GM19467 (cell line): Measurements from ENCODE around the gene REXO1.

Source experiments
- ATAC-seq: cut with Tn5 transposase; IDR thresholded peaks from one replicate; pipeline ENCODE4 v1.9.1; 2021; ENCODE audit warnings: mild to moderate bottlenecking, moderate library complexity; ENCODE audit not compliant: unreplicated experiment

The REXO1 gene

DNA sequence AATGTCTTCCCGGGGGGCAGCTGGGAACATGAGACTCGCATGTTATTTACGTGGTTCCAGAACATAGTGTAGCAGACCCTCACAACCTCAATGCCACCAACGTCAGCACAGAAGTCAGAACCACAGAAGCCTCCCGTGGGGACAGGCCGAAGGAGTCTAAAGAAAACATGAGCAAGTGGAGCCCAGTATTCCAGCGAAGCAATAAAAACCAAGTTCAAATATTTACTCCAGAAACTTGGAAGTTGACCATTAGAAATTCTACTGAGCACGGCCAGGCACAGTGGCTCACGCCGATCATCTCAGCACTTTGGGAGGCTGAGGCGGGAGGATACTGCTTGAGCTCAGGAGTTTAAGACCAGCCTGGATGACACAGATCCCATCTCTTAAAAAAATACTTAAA lies 18.3 kb downstream of the REXO1 start:
- no peak for ATAC-seq

DNA sequence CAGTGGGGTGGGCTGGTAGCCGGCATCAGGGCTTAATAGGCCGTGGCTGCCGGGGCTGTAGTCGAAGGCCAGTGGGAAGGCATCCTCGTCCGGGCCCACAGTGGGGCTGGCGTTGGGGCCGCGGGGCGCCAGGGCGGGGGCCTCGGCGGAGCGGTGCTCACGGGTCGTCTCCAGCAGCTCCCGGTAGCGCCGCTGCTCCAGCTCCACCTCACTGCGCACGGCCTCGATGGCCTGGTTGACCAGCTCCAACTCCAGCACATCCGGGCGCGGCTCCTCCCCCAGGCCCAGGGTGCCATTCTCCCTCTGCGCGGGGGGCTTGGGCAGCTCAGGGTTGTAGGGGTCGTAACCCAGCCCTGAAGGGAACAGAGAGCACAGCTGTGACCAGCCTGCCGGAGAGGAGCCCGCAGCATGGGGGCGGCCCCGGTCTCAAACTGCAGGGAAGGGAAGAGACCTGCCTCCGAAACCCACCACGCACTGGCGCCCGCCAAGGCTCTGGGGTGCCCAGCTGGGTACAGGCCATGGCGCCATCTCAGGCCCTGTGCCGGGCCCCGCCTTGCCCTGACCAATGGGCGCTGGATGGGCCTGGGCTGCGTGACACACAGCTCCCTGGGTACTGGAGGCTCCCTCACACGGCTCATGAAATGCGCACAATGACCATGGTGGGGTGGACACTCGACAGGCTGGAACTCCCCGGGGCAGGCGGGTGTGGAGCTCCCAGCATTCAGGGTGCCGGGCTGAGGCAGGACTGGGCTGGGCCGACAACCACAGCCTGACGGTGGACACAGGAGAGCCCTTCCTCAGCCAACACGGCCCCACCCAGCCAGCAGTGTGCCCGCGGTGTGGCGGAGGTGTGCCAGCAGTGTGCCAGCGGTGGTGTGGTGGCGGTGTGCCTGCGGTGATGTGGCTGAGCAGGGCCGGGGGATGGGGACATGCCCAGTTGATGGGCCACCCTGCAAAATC lies 19.7 kb downstream of the REXO1 start:
- no peak for ATAC-seq

DNA sequence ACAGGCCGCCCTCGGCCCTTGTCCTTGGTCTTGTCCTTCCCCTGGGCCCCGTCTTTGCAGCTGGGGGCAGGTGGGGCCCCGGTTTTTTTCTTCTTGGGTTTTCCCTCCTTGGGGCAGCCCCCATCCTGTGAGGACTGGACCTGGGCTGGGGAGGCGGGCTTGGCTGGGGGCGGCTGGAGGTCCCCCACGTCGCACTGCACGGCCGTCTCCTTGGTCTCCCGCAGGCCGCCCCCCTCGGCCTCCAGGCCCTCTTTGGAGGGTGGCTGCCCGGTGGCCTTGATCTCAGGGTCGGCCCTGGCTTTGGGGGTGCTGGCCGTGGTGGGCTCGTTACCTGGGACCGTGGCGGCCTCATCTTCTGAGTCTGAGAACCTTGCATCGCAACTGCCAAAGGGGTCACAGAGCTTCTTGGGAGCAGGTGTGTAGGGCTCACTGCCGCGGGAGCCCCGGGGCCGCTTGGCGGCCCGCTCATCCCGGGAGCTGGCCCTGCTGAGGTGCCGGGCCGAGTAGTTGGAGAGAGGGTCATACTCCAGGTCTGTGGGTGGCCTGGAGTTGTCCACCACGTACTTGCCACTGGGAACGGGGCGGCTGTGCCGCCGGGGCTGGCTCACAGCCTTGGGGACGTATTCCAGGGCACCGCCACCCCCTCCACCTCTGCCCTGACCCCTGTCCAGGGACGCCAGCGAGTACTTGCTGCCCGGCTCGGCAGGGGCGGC lies 20.6 kb downstream of the REXO1 start:
- ATAC-seq: no peak

DNA sequence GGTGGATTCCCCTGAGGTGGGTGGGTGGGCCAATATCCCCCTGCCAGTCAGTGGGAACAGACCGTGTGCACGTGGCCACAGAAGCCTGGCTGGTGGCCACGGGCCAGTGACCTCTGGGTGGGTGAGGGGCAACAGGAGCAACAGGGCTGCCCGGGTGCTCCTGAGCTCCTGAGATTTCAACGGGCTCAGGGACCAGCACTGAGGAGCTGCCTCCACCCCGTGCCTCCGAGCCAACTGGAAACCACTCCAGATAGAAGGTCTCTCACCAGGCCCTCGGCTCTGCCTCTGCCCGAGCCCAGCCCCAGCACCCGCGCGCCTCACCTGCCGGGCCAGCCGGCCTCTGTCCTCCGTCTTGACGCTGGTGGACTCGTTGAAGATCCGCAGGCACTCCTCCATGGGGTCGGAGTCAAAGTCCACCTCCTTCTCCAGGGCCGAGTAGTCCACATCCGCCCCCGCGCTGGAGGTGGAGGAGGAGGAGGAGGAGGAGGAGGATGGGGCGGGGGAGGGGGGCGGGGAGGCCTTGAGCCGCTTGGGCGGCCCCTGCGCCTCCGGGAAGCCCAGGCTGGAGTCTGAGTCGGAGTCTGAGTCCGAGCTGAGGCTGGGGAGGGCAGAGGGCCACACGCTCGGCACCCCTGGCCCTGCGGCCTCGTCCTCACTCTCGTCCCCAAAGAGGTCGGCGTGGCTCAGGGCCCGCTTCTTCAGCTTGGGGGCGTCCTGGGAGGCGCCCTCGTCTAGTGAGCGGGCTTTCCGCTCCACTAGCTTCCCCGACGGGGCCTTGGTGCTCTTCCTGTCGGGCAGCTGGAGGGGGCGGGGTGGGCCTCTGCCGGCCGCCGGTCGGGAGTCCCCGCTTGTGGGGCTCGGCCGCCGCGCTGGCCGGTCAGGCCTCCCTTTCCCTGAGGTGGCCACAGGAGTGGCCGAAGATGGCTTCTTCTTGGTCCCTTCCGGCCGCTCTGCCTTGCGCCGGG lies 21.4 kb downstream of the REXO1 start:
- no peak for ATAC-seq

DNA sequence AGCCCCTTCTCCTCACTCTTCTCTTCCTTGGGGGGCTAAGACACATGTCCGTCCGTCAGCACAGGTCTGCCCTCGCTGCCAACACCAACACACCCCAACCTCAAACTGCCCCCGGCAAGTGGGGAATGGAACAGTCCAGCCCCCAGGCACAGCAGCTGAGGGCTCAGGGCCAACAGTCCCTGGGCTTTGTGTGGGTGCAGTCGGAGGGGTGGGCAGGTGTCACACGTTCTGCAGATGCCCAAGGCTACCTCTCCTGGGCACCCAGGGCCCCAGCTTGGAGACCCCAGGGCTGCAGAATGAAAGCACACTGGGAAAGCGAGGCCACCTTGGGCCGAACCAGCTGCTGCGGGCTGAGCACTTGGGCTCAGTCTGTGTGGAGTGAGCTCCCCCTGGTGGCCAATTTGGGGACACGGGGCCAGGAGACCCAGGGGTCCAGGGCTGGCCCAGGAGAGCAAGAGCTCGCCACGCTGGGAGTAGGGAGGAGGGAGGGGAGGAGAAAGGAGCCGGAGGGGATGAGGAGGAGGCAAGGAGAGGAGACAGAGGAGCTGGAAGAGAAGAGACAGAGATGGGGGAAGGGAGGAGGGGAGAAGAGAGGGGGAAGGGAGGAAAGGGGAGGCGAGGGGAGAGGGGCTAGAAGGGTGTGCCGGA lies 22.2 kb downstream of the REXO1 start:
- no peak for ATAC-seq

DNA sequence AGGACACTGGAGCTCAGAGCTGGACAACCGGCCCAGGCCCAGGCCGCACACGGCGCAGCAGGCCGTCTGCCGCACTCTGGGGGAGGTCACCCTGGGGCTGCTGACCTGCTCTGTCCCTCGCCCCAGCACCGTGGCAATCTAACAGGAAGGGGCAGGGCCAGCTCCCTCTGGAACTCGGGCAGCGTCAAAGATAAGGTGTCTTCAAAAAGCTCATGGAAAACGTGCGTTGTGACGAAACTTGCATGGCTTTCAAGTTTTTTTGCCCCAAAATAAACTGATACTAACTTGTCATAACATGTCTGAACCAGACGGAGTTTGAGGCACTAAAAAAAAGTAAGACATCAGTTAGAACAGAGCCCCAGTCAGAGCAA lies 24.0 kb downstream of the REXO1 start:
- ATAC-seq: no peak

DNA sequence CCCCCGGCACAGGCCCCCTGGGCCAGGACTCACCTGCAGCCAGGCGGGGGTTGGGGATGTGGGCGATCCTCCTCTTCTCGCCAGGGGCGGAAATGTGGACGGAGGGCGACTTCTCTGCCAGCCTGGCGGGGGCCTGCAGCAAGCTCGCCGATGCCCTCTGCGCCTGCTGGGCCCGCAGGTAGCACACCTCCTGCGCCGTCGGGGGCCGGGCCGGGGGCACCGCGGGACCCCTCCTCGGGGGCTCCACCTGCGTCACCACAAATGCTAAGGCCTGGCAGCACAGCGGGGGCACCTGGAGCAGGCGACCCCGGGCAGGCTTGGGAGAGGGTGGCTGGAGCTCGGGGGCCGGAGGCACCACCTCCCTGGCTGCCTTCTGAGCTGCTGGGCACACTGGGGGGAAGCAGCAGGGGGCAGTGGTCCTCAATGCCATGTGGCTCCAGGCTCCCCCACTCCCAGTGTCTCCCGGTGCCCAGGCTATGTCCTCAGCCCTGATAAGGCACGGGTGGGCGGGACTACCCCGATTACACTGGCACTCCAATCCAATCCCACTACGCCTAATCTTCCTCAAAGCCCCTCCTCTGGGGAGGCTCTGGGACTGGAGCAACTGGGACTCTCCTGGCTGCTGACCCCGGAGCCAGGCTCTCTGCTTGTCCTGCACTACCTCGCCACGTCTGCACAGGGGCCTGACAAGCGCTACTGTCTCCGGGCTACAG lies 24.6 kb downstream of the REXO1 start:
- ATAC-seq: no peak

DNA sequence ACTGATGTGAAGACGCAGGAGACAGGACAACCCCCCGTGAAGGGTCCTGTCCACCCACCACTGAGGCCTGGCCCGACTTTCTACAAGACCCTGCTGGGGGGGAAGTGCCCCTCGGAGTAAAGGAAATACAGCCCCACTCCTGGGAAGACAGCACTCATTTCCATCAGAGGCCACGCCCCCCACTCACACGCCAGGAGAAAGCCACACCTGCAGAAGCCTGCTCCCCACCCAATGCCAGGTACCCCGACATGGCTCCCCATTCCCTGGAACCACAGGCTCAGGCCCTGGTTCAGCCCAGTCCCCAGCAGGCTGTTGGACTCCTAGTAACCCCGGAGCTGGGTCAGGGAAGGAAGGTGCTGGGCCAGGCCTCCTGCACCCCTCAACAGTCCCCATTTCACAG lies 25.3 kb downstream of the REXO1 start:
- ATAC-seq: no peak

DNA sequence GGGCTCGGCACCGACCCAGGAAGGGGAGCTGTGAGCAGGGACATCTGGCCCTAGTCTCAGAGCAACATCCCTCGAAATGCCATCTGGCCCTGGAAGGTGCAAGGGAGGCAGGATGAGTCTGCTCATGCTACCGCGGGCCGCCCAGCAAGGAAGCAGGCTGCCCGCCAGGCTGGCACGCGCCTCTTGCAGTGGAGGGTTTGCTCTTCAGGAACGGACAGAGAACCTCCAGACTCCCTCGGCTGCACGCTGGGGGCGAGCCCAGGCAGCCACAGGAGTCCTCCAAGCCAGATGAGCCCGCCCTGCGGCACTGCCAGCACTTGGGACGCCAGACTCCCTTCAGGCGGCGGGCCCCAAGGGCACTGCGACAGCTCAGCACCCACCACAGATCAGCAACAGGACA lies 26.1 kb downstream of the REXO1 start:
- no peak for ATAC-seq

DNA sequence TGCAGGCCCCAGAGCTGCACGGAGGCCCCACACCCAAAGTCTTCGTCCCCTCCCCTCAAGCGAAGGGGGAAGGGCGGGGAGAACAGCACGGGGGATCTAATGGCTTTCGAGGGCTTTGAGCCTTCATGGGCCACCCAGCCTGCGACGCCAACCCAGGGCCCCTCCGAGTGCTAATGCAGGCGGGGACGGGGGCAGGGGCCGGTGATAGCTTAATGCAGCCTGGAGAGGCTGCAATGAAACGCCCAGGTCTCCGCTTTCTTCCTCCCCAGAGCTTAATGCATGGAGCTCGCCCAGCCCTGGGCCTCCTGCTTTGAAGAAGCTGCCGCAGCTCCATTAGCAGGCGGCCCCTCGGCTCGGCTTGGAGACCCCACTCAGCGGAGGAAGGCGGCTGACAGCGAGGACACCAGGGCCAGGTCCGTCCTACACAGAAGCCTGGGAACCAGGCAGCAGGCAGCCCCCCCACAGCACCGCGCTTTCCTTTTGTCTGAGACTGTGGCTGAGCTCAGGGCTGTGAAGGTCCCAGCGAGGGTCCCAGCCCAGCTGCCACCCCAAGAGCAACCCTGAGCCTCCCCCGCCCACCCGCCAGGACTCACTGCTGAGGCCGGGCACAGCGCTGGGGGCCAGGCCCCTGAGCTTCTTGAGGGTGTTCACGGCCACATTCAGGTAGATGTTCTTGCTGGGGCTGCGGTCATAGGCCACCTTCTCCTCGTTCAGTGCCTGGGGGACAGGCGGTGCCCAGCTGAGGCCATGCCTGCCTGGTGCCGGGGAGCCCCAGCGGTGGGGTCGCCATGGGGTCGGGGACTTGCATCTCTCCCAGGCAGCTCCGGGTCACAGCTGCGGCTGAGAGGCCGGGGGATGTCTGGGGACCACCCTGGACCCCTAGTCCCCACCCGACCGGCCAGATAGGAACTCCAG lies 28.7 kb downstream of the REXO1 start:
- no peak for ATAC-seq

DNA sequence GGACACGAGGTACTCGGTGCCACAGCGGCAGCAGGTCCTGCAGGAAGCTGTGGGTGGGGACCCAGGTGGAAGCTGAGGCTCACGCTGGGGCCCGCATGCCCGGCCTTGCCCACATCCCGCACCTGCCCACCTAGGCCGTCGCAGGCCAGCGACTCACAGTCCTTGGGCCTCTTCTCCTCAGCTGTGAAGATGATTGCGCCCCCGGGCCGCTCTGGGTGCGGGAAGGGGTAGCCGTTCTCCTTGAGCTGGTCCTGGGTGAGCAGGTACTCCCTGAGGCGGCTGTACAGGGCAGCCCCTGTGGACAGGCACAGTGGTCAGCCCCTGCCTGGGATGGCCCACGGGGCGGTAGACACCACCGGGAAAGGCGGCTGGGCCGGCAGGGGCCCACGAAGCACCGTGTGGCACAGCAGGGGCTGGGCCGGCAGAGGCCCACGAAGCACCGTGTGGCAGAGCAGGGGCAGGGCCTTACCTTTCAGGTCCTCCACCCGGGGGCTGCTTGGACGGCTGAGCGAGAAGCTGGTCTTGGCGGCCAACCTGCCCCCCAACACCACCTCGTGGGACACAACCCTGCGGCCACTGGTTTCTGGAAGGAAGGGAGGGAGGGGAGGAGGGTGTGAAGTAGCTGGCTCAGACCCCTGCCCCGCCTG lies 29.6 kb downstream of the REXO1 start:
- ATAC-seq: no peak

DNA sequence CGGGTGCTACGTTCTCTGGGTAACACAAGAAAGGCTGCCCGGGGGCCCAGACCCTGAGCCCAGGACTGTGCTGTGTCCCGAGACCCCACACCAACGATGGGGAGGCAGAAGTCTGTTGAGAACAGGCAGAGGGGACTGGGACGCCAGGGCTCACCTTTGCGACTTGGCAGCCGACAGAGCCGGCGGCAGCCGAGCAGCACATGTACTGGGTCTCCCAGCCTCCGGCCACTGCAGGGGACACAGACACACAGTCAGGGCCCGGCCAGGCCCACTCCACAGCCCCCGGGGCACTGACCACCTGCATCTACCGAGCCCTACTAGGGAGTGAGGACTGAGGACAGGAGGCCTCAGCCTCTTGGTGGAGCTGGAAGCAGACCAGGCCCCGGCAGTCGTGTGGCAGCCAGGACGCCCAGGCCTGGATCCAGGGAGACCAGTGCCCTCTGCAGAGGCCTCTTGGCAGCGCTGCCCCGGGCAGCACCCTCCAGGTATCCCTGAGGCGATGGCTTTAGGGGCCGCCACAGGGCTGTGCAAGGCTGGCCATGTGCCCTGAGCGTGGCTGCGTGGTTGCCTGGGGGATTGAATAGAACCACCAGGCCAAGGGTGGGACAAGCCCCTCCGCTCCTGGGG lies 30.6 kb downstream of the REXO1 start:
- ATAC-seq: no peak

DNA sequence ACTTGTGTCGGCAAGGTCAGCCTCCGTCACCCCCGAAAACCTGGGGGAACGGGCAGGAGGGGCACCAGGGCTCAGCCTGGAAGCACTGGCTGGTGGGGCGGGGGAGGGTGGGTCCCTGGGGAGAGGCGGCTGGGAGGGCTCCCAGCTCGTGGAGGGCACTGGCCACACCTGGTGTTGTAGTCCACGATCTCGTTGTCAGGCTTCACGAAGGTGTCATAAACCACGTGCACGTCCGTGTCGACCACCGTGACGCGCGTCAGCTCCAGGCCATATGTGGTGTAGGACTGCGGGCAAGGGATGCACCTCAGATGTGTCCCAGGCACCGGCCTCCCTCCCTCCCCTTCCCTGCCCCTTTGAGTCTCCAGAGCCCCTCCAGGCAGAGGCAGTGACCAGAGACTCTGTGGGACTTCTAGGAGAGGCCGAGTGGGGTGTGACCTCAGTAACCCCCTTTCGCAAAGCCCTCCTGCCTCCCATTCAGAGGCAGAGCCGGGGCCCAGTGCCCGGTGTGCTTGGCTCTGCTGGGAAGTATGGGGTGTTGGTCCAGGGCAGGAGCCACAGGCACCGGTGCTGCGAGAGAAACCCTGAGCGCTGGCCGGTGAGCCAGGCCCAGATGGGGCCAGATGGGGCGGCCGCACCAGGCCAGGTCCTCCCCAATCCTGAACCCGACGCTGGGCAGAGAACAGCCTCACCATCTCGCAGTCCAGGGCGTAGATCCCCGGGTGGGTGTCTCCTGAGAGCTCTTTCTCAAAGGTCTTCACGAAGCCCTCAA lies 31.6 kb downstream of the REXO1 start:
- ATAC-seq: no peak

DNA sequence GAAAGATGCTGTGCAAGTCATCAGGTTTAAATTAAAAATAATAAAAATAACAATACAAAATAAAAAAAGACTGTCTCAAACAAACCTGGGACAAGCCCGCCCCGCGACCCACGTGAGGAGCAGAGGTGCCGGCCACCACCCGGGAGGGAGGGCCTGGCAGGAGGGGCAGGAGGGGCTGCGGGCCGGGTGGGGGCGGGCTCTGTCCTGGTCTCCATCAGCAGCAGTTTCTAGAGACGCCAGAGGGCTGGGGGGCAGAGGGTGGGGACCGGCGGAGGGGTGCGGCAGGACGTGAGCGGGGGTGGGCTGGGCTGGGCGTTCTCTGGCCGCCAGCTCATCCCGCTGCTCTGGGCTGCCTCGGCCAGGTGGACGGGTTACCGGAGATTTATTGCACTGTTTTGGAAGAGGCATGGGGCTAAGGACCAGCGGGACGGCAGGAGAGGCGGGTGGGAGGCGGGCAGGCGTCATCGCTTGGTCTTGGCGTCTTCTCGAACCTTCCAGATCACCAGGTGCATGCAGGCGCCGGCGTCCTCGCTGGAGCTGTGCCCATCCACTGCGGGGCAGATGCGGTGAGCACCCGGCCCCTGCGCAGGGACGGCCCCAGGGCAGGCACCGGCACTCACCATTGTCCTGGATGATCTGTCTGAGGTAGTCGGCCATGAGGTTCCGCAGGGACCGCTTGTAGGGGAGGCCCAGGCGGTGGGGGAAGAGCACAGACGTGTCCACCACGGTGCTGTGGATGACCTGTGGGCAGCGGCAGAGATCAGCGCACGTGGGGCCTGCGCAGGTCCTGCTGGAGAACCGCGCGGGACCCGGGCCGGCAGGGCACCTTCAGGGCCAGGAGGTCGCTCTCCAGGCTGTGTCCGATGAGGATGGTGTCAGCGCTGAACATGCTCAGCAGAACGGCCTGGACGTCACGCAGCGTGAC lies 32.4 kb downstream of the REXO1 start:
- ATAC-seq: no peak

DNA sequence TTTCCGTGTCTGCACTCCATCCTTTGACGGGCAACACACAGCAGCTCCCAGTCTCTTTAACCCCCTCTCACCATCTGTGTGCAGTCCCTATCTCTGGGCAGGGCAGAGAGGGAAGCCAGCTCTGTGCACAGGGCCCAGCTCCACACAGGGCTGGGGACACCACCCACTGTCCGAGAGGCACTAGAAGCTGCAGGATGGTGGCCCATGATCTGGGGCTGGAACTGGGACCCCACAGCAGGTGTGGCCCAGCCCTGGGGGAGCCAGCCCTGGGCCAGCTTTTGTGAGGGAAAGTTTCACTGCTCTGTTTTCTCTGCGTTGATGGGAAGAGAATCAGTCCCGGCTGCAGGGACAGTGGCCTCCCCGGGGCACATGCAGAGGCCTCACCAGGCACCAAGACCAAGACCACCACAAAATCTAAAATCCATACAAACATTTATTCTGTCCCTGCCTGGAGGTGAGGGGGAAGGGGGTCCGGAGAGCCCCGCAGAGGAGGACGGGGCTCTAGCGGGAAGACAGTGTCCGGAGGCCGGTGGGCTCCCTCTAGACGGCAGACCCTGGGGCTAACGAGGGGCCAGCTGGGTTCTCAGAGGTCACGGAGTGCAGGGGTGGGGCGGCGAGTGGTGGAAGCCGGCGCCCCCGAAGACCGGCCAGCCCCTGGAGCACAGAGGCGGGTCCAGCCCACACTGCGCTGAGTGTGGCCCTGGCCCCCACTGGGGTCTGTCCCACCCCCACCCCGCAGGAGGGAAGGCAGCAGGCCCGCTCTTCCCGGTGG lies 33.3 kb downstream of the REXO1 start:
- no peak for ATAC-seq
